Measurements from ENCODE around the gene SPSB1.

Gene SPSB1

DNA sequence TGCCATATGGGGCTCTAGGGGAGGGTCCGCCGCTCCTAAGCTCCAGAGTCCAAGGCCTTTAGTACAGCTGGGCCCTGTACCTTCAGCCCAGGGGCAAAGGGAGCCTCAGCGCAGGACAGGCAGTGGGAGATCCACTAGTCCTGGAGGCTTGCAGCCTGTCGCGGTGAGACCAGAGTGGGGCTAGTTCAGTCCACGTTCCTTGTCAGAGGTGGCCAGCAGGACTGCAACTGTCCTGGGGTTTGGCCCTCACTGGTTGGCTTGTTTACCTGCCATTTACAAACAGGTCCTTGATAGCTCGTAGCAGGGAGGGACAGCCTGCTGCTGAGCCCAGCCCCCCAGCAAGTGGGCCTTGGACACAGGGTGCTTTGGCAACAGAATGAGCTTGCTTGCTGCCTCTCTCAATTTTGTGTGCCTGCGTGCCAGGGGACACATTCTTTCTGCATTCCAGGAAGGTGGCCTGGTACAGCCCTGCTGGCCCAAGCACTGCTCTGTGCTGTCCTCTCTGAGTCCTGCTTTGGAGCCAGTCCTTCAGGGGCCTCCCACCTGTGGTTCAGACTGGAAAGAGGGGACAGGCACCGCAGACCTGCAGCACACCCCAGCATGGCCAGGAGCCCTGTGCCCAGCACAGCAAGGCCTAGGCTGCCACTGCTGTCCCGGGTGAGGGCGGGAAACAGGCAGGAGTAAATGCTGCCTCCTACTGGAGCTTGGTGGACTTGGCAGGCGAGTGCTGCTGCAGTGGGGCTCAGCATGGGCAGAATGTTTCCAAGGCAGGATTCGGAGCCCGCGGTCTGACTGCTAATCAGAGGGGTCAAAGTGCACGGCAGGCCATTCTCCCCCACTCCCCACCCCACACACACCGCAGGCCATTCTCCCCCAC lies 42.9 kb upstream of the SPSB1 start:
- no peaks in the 10 kb centered on the region for H3K4me1 ChIP-seq (ENCODE audit: low read length)
- no peak overlapping the region for H2AFZ ChIP-seq (ENCODE audit: low read length)
- no peaks in the 10 kb centered on the region for H3K9me2 ChIP-seq (replicated peaks; ENCODE audit: insufficient read depth, low read length)
- no peak overlapping the region for H3K4me2 ChIP-seq (ENCODE audit: low read depth, low read length)
- H3K36me3 ChIP-seq (replicated peaks; ENCODE audit: insufficient read depth, low read length): no peaks in the 10 kb centered on the region
- TF ChIP-seq, protein P1, sequence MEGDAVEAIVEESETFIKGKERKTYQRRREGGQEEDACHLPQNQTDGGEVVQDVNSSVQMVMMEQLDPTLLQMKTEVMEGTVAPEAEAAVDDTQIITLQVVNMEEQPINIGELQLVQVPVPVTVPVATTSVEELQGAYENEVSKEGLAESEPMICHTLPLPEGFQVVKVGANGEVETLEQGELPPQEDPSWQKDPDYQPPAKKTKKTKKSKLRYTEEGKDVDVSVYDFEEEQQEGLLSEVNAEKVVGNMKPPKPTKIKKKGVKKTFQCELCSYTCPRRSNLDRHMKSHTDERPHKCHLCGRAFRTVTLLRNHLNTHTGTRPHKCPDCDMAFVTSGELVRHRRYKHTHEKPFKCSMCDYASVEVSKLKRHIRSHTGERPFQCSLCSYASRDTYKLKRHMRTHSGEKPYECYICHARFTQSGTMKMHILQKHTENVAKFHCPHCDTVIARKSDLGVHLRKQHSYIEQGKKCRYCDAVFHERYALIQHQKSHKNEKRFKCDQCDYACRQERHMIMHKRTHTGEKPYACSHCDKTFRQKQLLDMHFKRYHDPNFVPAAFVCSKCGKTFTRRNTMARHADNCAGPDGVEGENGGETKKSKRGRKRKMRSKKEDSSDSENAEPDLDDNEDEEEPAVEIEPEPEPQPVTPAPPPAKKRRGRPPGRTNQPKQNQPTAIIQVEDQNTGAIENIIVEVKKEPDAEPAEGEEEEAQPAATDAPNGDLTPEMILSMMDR (IDR thresholded peaks at IDR 0.05; ENCODE audit: low read length): peak; percentile 44
- no peak for TF ChIP-seq EZH2phosphoT487 (IDR thresholded peaks at IDR 0.05; ENCODE audit: low read length)
- no peak overlapping the region for H3K27ac ChIP-seq (ENCODE audit: low read length)
- DNase-seq: peak; percentile 20
- no peaks in the 10 kb centered on the region for H3K79me2 ChIP-seq (ENCODE audit: low read length)
- no peaks in the 10 kb centered on the region for H3K27me3 ChIP-seq (replicated peaks; ENCODE audit: insufficient read depth, low read length)
- no peak overlapping the region for H3K4me3 ChIP-seq (ENCODE audit: low read length)
- no peaks in the 10 kb centered on the region for H3K9me3 ChIP-seq (replicated peaks; ENCODE audit: insufficient read depth, low read length)
- H4K20me1 ChIP-seq (ENCODE audit: insufficient read depth, low read length): no peaks in the 10 kb centered on the region
- H3K9ac ChIP-seq (ENCODE audit: low read length): no peak overlapping the region
- no peaks in the 10 kb centered on the region for H3F3A ChIP-seq (ENCODE audit: insufficient read depth, low read length)

DNA sequence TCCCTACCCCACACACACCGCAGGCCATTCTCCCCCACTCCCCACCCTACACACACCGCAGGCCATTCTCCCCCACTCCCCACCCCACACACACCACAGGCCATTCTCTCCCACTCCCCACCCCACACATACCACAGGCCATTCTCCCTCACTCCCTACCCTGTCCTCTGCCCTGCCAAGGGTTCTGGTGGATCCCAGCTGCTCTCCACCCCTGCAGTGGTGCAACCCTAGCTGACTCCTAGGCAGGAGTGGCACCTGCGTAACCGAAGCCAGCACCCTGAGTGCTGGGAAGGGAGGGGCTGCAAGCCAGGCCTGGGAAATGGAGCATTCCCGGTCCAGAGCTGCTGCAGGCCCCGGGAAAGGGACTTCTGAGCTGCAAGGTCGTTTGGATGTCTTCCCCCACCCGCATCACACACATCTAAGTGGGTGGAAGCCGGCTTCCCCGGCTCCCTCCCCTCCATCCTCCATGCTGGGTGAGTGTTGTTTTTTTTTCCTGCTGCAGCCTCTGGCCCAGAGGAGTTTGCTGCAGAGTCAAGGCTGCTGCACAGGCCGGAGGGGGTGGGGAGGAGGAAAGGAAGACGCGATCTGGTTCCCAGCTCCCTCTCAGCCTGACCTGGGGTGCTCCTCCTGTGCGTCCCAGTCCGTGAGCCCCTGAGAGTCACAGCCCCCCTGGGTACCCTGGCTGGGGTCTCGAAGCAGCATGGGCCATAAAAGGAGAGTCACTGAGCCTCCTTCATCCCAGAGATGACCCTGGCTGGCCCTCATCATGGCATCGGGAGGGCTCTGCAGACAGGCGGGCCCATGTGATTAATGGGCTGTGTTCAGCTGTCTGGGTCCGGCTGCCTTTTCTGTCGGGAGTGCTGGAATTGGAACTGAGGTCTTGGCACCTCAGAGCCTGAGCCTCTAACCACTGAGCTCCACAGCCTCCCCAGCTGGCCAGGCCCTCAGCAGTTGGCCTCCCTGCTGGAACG lies 42.0 kb upstream of the SPSB1 start:
- Histone ChIP-seq H3K27me3 (replicated peaks; ENCODE audit: insufficient read depth, low read length) (no peaks in the 10 kb centered on the region), H2AFZ (ENCODE audit: low read length) (no peak overlapping the region), H4K20me1 (ENCODE audit: insufficient read depth, low read length) (no peaks in the 10 kb centered on the region), H3K36me3 (replicated peaks; ENCODE audit: insufficient read depth, low read length) (no peaks in the 10 kb centered on the region), H3F3A (ENCODE audit: insufficient read depth, low read length) (no peaks in the 10 kb centered on the region), H3K79me2 (ENCODE audit: low read length) (no peaks in the 10 kb centered on the region), H3K9ac (ENCODE audit: low read length) (no peak overlapping the region), H3K4me2 (ENCODE audit: low read depth, low read length) (no peak overlapping the region), H3K4me3 (ENCODE audit: low read length) (no peak overlapping the region), H3K9me2 (replicated peaks; ENCODE audit: insufficient read depth, low read length) (no peaks in the 10 kb centered on the region), H3K4me1 (ENCODE audit: low read length) (no peaks in the 10 kb centered on the region), H3K9me3 (replicated peaks; ENCODE audit: insufficient read depth, low read length) (no peaks in the 10 kb centered on the region), H3K27ac (ENCODE audit: low read length) (no peak overlapping the region)
- no peak for DNase-seq
- TF ChIP-seq EZH2 (optimal IDR thresholded peaks at IDR 0.05; ENCODE audit: low read depth, low read length) (no peak), EZH2phosphoT487 (IDR thresholded peaks at IDR 0.05; ENCODE audit: low read length) (no peak)
- TF ChIP-seq, protein P1 (IDR thresholded peaks at IDR 0.05; ENCODE audit: low read length): no peak

DNA sequence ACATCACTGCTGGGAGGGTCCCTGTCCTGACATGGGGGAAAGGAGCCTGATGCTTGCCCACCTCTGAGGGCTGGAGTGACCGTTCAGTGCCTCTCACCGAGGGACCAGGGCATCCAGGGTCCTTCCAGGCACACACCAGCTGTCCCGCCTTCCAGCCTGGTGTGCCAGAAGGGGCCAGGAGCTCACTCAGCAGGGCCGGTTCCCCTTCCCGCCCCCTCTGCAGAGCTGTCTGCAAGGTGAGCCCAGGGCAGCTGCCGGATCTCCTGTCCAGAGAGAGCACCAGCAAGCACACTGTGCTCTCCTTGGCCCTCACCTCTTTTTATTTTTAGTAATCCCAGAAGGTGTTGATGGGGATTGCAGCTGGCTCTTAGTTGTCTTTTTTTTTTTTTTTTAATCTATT lies 41.2 kb upstream of the SPSB1 start:
- Histone ChIP-seq H3K27ac (ENCODE audit: low read length) (no peak overlapping the region), H3F3A (ENCODE audit: insufficient read depth, low read length) (no peaks in the 10 kb centered on the region), H3K79me2 (ENCODE audit: low read length) (no peaks in the 10 kb centered on the region), H3K4me1 (ENCODE audit: low read length) (no peaks in the 10 kb centered on the region), H2AFZ (ENCODE audit: low read length) (no peak overlapping the region), H3K4me3 (ENCODE audit: low read length) (no peak overlapping the region), H3K9me2 (replicated peaks; ENCODE audit: insufficient read depth, low read length) (no peaks in the 10 kb centered on the region), H3K4me2 (ENCODE audit: low read depth, low read length) (no peak overlapping the region), H4K20me1 (ENCODE audit: insufficient read depth, low read length) (no peaks in the 10 kb centered on the region), H3K27me3 (replicated peaks; ENCODE audit: insufficient read depth, low read length) (no peaks in the 10 kb centered on the region), H3K9me3 (replicated peaks; ENCODE audit: insufficient read depth, low read length) (no peaks in the 10 kb centered on the region), H3K9ac (ENCODE audit: low read length) (no peak overlapping the region), H3K36me3 (replicated peaks; ENCODE audit: insufficient read depth, low read length) (no peaks in the 10 kb centered on the region)
- DNase-seq: no peak
- TF ChIP-seq EZH2phosphoT487 (IDR thresholded peaks at IDR 0.05; ENCODE audit: low read length): no peak
- TF ChIP-seq, protein P1 (IDR thresholded peaks at IDR 0.05; ENCODE audit: low read length): no peak
- TF ChIP-seq EZH2 (optimal IDR thresholded peaks at IDR 0.05; ENCODE audit: low read depth, low read length): no peak
